PC-3 (cell line): ENCODE data around the gene DMBX1. TPM values are rescaled to one million over a fixed set of nuclear protein-coding genes. Genes with fewer than 3 reads are reported as not detected.
A peak's percentile ranks its signal among the peaks of the same experiment; 100 is the strongest.

Experiments
- ATAC-seq: fragments of 200-7000 bp; cut with Tn5 transposase; 2 replicates; pipeline ENCODE4 v1.9.1; 2020; ENCODE audit warnings: mild to moderate bottlenecking, moderate library complexity
- Bru-seq: library from RNA; stranded (reverse); fragments of 400-500 nt; gene quantifications from one replicate; lab custom pipeline; 2021; lab: Mats Ljungman, UMichigan
- BruChase-seq, 2 experiments: library from RNA; stranded (reverse); fragments of 400-500 nt; gene quantifications; one replicate each; lab custom pipeline; 2021; lab: Mats Ljungman, UMichigan
- BruUV-seq: library from RNA; stranded (reverse); fragments of 400-500 nt; replicated peaks from 2 replicates; lab custom pipeline; 2021; lab: Mats Ljungman, UMichigan
- CTCF ChIA-PET: fragments of 300-600 bp; sonication (Branson Sonifier 250); formaldehyde crosslinking; loops from one replicate; lab custom pipeline; 2022; ENCODE audit warnings: antibody characterized with exemption; lab: Charles Lee
- POLR2A ChIA-PET: fragments of 300-600 bp; sonication (Branson Sonifier 250); formaldehyde crosslinking; loops from one replicate; lab custom pipeline; 2022; ENCODE audit warnings: antibody characterized with exemption; ENCODE audit not compliant: unreplicated experiment; lab: Charles Lee
- DNase-seq: peaks from one replicate; pipeline ENCODE4 v3.0.0-alpha.2; 2015
- H2AFZ ChIP-seq: fragments of 300-600 bp; sonication (generic); 2 replicates; pipeline ENCODE4 v1.6.0; 2016; ENCODE audit warnings: antibody characterized with exemption, low read length
- H3F3A ChIP-seq: fragments of 300-600 bp; sonication (generic); one replicate; pipeline ENCODE4 v1.6.0; 2017; ENCODE audit warnings: antibody characterized with exemption, low read length, control low read depth, mild to moderate bottlenecking; ENCODE audit not compliant: unreplicated experiment
- H3K27ac ChIP-seq: fragments of 300-600 bp; sonication (generic); 2 replicates; pipeline ENCODE4 v1.5.1; 2016; ENCODE audit warnings: mild to moderate bottlenecking, low read length
- H3K27me3 ChIP-seq: fragments of 300-600 bp; sonication (generic); 2 replicates; pipeline ENCODE4 v1.6.1; 2016; ENCODE audit warnings: low read length, mixed read lengths
- H3K36me3 ChIP-seq: fragments of 300-600 bp; sonication (generic); 2 replicates; pipeline ENCODE4 v1.6.1; 2016; ENCODE audit warnings: low read depth, mixed run types, low read length, mixed read lengths
- H3K4me1 ChIP-seq: fragments of 300-600 bp; sonication (generic); 2 replicates; pipeline ENCODE4 v1.5.1; 2016; ENCODE audit warnings: low read length; ENCODE audit not compliant: insufficient read depth
- H3K4me2 ChIP-seq: fragments of 300-600 bp; sonication (generic); 2 replicates; pipeline ENCODE4 v1.6.0; 2016; ENCODE audit warnings: low read length
- H3K4me3 ChIP-seq: fragments of 300-600 bp; sonication (generic); 2 replicates; pipeline ENCODE4 v1.5.1; 2016; ENCODE audit warnings: mild to moderate bottlenecking, low read length, mixed read lengths
- H3K79me2 ChIP-seq: fragments of 300-600 bp; sonication (generic); 2 replicates; pipeline ENCODE4 v1.6.1; 2017; ENCODE audit warnings: low read length, mixed read lengths
- H3K9ac ChIP-seq: fragments of 300-600 bp; sonication (generic); 2 replicates; pipeline ENCODE4 v1.6.0; 2016; ENCODE audit warnings: mild to moderate bottlenecking, low read length
- H3K9me2 ChIP-seq: fragments of 300-600 bp; sonication (generic); replicated peaks from 2 replicates; pipeline ENCODE4 v1.6.1; 2016; ENCODE audit warnings: mixed run types, low read length, mixed read lengths
- H3K9me3 ChIP-seq: fragments of 300-600 bp; sonication (generic); 2 replicates; pipeline ENCODE4 v1.6.1; 2016; ENCODE audit warnings: low read length, mixed read lengths
- H4K20me1 ChIP-seq: fragments of 300-600 bp; sonication (generic); 2 replicates; pipeline ENCODE4 v1.6.1; 2016; ENCODE audit warnings: low read length, mixed read lengths
- CTCF ChIP-seq: fragments of 300-600 bp; sonication (generic); conservative IDR thresholded peaks from 2 replicates; pipeline ENCODE4 v1.5.1; 2017; ENCODE audit warnings: antibody characterized with exemption, low read depth, mild to moderate bottlenecking, low read length
- EZH2 ChIP-seq: fragments of 300-600 bp; sonication (generic); IDR thresholded peaks from one replicate; pipeline ENCODE4 v1.6.1; 2017; ENCODE audit warnings: antibody characterized with exemption, mild to moderate bottlenecking, low read length; ENCODE audit not compliant: unreplicated experiment
- EZH2phosphoT487 ChIP-seq: fragments of 300-600 bp; sonication (generic); IDR thresholded peaks from 2 replicates; pipeline ENCODE4 v1.6.1; 2018; ENCODE audit warnings: mild to moderate bottlenecking, antibody characterized with exemption, low read length, borderline replicate concordance
- intact Hi-C: fragments of 100-400 bp; cut with micrococcal nuclease; formaldehyde crosslinking; loops from 2 replicates; pipeline ENCODE4 v1.9.0; 2023
- long read RNA-seq: library from polyadenylated mRNA; unstranded; transcript quantifications from one replicate; pipeline ENCODE4 v2.0.0, GENCODE V29; 2021; ENCODE audit not compliant: unreplicated experiment
- total RNA-seq: library from RNA; depleted of rRNA; stranded (reverse); fragments of >200 nt; gene quantifications from 2 replicates; pipeline ENCODE4 v1.2.3, GENCODE V29; 2014; rRNA removed

DMBX1 gene
- total RNA-seq (1.7 and 2.4 TPM in 2 replicates), Bru-seq, nascent RNA (percentile 26 among the genes with signal in this experiment), BruChase-seq, experiment 1, labeled RNA remaining after a 6-hour chase (percentile 30 among the genes with signal in this experiment), BruChase-seq, experiment 2, labeled RNA remaining after a 2-hour chase (percentile 22 among the genes with signal in this experiment)
- long read RNA-seq, result 0 reads

- Histone ChIP-seq H3K27me3 (peaks cover 19% of the 10 kb centered on the region), H3K9me3 (no peaks in the 10 kb centered on the region), H3F3A (no peaks in the 10 kb centered on the region), H3K4me1 (peaks cover 4% of the 10 kb centered on the region; the same call in 1 of the 2 replicates), H3K27ac (no peak within 1 kb of the TSS), H3K4me3 (peak within 1 kb of the TSS; percentile 71), H3K36me3 (no peaks in the 10 kb centered on the region), H3K9ac (peak within 1 kb of the TSS; percentile 25; the same call in 1 of the 2 replicates), H3K4me2 (peak within 1 kb of the TSS; percentile 83), H3K9me2 (no peaks in the 10 kb centered on the region), H4K20me1 (no peaks in the 10 kb centered on the region), H2AFZ (peak within 1 kb of the TSS; percentile 88), H3K79me2 (no peaks in the 10 kb centered on the region)
- ATAC-seq, result peak; percentile 87
- BruUV-seq, result no TSS peak
- intact Hi-C loops, result no loop called here
- CTCF ChIA-PET, result interaction anchor here (0.6 kb wide), 1 partner anchor 43 kb away, joined by 6 read pairs; no protein-coding TSS in a partner anchor
- no peak for TF ChIP-seq EZH2
- TF ChIP-seq EZH2phosphoT487, result no peak
- TF ChIP-seq CTCF, result no peak
- DNase-seq, result peak; percentile 73
- POLR2A ChIA-PET, result no interaction called here
These were observed at the start of gene DMBX1 for GRCh38 chr1:46489638-46490405. TSS of gene DMBX1 (plus strand) at chr1:46489836. CDS start at chr1:46507011, 17,175 bp downstream.

- DNase-seq (no peak), ATAC-seq (no peak)
- Histone ChIP-seq H3F3A (no peaks in the 10 kb centered on the region), H3K36me3 (no peaks in the 10 kb centered on the region), H3K9ac (no peak overlapping the region), H3K79me2 (no peaks in the 10 kb centered on the region), H3K4me1 (no peaks in the 10 kb centered on the region; the same call in 1 of the 2 replicates), H3K9me3 (no peaks in the 10 kb centered on the region), H4K20me1 (no peaks in the 10 kb centered on the region), H3K9me2 (no peaks in the 10 kb centered on the region), H3K4me3 (no peak overlapping the region), H2AFZ (no peak overlapping the region), H3K4me2 (no peak overlapping the region), H3K27me3 (no peaks in the 10 kb centered on the region), H3K27ac (no peak overlapping the region)
- CTCF ChIA-PET, result no interaction called here
- POLR2A ChIA-PET, result no interaction called here
- TF ChIP-seq CTCF (no peak), EZH2 (no peak), EZH2phosphoT487 (no peak)
- intact Hi-C loops, result loop anchor here (10.0 kb wide), 1 partner anchor 284 kb away; no protein-coding TSS in a partner anchor
- BruUV-seq, result no TSS peak
These were observed 49.2 kb upstream of the DMBX1 start for GRCh38 chr1:46440478-46440877.
